GM12874 (cell line): Measurements from ENCODE around the gene FADS1.

Experiments
- CTCF ChIP-seq: IDR thresholded peaks from 2 replicates; pipeline ENCODE4 v1.5.1; 2011; ENCODE audit warnings: low read depth, mild to moderate bottlenecking, control low read depth, low read length, moderate library complexity; ENCODE audit not compliant: insufficient read depth

The FADS1 gene

DNA sequence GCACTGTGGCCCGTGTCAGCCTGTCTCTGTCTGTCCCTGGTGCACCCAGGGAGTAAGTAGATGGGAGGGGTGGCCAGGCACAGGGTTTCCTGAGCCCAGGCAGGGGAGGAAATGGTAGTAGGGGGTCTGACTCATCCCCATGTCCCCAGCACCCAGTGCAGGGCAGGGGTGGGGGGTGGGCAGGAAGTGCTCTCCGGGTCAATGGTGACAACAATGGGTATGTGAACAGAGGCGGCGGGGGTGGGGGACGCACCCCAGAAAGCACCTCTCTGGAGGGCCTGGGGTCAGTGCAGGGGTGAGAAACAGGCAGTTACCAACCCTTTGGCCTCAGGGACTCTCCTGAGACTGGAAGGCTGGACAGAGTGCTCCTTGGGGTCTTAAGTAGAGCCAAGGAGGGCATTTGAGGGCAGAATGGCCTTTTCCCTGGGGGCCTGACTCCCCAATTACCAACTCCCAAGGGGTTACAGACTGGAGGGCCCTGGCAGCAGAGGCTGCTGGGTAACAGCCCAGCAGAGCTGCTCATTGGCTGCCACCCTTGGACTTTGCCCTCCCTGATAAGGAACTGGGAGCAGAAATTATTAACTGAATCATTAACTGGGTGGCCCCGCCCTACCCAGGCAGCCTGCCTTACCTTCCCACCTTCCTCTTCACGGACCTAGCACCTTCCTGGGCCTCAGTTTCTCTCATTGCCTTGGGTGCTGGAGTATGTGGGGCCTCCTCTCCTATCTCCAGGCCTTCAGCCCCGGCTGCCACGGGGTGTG is 60.2 kb downstream of the FADS1 start:
- no peak for TF ChIP-seq CTCF

GRCh38 chr11:61756147-61756451 is 60.7 kb downstream of the FADS1 start:
- TF ChIP-seq CTCF: no peak

GRCh38 chr11:61754534-61755482 is 62.0 kb downstream of the FADS1 start:
- TF ChIP-seq CTCF: no peak

GRCh38 chr11:61753672-61754071 is 63.1 kb downstream of the FADS1 start:
- TF ChIP-seq CTCF: no peak

GRCh38 chr11:61752925-61753521 is 63.8 kb downstream of the FADS1 start:
- TF ChIP-seq CTCF: no peak

DNA sequence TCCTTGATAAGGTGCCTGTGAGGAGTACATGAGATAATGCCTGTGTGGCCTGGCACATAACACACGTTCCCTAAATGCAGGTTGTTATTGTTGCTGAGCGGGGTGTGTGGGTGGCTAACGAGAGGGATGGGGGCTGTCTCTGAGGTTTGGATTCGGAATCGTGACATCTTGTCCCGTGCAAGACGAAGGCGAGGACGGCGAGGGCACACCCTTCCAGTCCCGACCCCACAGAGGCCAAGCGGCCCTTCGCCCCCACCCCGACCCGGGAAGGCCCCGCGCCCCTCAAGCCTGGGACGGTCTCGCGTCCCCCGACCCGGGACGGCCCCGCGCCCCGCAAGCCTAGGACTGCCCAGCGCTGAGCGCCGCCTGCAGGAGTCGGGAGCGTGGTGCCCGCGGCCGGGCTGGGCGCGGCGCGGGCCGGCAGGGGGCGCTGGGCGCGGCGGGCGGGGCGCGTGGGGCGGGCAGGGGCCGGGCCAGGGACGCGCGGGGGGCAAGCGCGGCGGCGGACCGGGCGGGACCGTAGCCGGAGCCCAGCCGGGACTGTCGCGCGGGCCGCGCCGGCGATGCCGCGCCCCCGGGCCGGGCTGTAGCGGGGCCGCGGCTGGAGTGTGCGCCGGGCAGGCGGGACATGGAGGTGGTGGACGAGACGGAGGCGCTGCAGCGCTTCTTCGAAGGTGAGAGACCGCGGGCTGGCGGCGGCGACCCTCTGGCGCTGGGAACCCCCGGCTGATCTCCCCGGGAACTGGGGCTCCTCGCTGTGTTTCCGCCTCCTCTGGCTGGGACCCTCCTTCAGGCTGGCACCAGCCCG is 64.5 kb downstream of the FADS1 start, which contains the start of gene MYRF:
Gene MYRF, plus strand, starts transcription at position 520 of the 808 bp plus-strand sequence. Its CDS starts 109 bp downstream, at position 629.
- peak; percentile 82 for TF ChIP-seq CTCF
